GM18502 (cell line): Measurements from ENCODE around the gene NR6A1.

ENCODE experiments used
- ATAC-seq: cut with Tn5 transposase; IDR thresholded peaks from one replicate; pipeline ENCODE4 v1.9.1; 2021; ENCODE audit warnings: mild to moderate bottlenecking; ENCODE audit not compliant: unreplicated experiment, poor library complexity

NR6A1 gene

DNA sequence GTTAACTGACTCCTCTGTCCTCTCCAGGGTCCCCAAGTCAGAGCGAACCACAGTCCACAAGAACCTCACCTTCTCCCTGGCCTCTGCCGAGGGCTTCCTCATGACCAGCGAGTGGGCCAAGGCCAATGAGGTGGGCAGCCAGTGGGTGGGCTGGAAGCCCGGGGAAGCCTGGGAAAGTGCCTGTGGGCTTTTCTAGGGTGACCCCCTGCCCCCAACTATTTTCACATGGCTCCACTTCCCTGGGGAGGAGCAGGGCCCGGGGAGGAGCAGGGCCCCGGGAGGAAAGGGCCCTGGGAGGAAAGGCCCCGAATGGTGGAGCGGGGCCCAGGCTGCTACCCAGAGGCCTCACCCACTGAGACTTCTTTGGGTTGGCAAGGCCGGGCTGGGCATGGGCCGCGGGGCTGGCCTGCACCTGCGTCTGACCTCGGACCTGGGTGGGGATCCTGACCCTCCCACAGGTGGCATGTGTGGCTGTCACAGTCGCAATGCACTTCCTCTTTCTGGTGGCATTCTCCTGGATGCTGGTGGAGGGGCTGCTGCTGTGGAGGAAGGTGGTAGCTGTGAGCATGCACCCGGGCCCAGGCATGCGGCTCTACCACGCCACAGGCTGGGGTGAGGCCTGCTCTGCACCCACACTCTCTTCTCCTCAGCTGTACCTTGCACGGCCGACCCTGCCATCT lies 302.9 kb downstream of the NR6A1 start:
- no peak for ATAC-seq

DNA sequence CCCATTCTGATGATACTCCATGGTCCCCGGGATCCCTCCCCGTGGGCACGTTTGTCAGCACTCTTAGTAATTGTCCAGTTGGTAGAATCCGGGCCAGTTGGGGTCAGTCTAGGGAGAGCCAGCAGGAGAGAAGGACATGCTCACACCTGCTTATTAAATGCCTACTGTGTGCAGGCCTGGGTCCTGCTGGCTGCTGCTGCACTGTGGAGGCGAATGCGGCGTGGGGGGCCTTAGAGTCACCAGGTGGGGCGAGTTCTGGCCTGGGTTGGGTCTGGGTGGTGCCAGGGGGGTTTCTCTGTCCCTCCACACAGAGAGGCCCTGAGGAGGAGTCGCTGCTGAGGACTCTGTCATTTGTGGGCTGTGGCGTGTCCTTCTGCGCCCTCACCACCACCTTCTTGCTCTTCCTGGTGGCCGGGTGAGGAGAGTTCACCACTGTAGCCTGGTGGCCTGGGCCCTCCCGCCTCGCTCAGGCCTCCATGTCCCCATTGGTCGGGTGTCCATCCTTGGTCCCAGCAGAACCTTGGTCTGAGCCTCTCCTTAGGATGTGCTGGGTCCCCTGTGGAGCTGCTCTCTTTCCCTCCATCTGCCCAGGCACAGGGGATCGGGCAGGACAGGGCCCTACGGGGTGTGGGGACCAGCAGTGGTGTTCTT lies 303.6 kb downstream of the NR6A1 start:
- no peak for ATAC-seq
